Left cardiac atrium (tissue), 4 donors: ENCODE results near the gene HYI. TPM values are rescaled to one million over a fixed set of nuclear protein-coding genes. Genes with fewer than 3 reads are reported as not detected.

ENCODE experiments used
- ATAC-seq, 2 donors: fragments of 200-7000 bp; cut with Tn5 transposase; one replicate each; pipeline ENCODE4 v1.9.1; 2020; ENCODE audit warnings: mild to moderate bottlenecking in 2 of 2, moderate library complexity in 2 of 2
- DNase-seq: peaks from one replicate; pipeline ENCODE4 v3.0.0-alpha.2; 2020
- intact Hi-C, 2 donors: fragments of 100-400 bp; cut with DNase I; formaldehyde crosslinking; loops; one replicate each; pipeline versions ENCODE4 v1.14.1 to v1.15.1; 2022 to 2023
- total RNA-seq, 2 donors: library from RNA; stranded (reverse); fragmentation: NEBNext Ultra II Directional; extraction: Animal tissue kit (Norgen Biotek cat#: 25700); gene quantifications; one replicate each; pipeline ENCODE4 v1.2.1, GENCODE V29; 2021
- donor health status: DM: no; HTN: yes; CAD: no.
- donor health status: DM: no; HTN: yes; CAD: no; lungs with severe emphysema.
- donor health status: DM: yes; HTN: yes; CAD: no.
- donor health status: Dilated cardiomyopathy.

The HYI gene
- total RNA-seq, 2 donors from 2014 or later = 24.8 to 29.3 TPM

GRCh38 chr1:43435146-43436145, 18.3 kb downstream of the HYI start:
- ATAC-seq (peak; percentile 85 to 92), DNase-seq (no peak)
- intact Hi-C loops = no loop called here

GRCh38 chr1:43434256-43434655, 19.5 kb downstream of the HYI start:
- no peak for DNase-seq
- ATAC-seq = no peak
- intact Hi-C loops = no loop called here

GRCh38 chr1:43432907-43433306, 20.8 kb downstream of the HYI start:
- no peak for ATAC-seq
- intact Hi-C loops = no loop called here
- no peak for DNase-seq

GRCh38 chr1:43432171-43432860, 21.4 kb downstream of the HYI start:
- DNase-seq = no peak
- intact Hi-C loops = no loop called here
- no peak for ATAC-seq

- no peak for DNase-seq
- intact Hi-C loops = no loop called here
- no peak for ATAC-seq
Observed at GRCh38 chr1:43431676-43432075, 22.1 kb downstream of the HYI start.

GRCh38 chr1:43430831-43431230, 22.9 kb downstream of the HYI start:
- ATAC-seq = no peak
- intact Hi-C loops = no loop called here
- DNase-seq = no peak

- intact Hi-C loops = no loop called here
- ATAC-seq = no peak
- DNase-seq = no peak
Observed at GRCh38 chr1:43427941-43428340, 25.8 kb downstream of the HYI start.

GRCh38 chr1:43427524-43427923, 26.2 kb downstream of the HYI start:
- ATAC-seq (no peak), DNase-seq (no peak)
- intact Hi-C loops = no loop called here

- ATAC-seq (no peak), DNase-seq (no peak)
- intact Hi-C loops = no loop called here
Observed at GRCh38 chr1:43426221-43426620, 27.5 kb downstream of the HYI start.

GRCh38 chr1:43425045-43425444, 28.7 kb downstream of the HYI start:
- intact Hi-C loops = no loop called here

GRCh38 chr1:43423672-43424550, 29.8 kb downstream of the HYI start:
- no peak for ATAC-seq
- intact Hi-C loops = no loop called here
- DNase-seq = no peak

More at GRCh38 chr1:43425045-43425444, 28.7 kb downstream of the HYI start:
- DNase-seq (no peak), ATAC-seq (no peak)

- DNase-seq (no peak), ATAC-seq (no peak)
- intact Hi-C loops = no loop called here
Observed at GRCh38 chr1:43422995-43423671, 30.6 kb downstream of the HYI start.

GRCh38 chr1:43421976-43422750, 31.6 kb downstream of the HYI start:
- no peak for DNase-seq
- no peak for ATAC-seq
- intact Hi-C loops = no loop called here

- no peak for DNase-seq
- ATAC-seq = no peak
- intact Hi-C loops = no loop called here
Observed at GRCh38 chr1:43421396-43421795, 32.3 kb downstream of the HYI start.

GRCh38 chr1:43420874-43421273, 32.9 kb downstream of the HYI start:
- DNase-seq = no peak

GRCh38 chr1:43419627-43420425, 33.9 kb downstream of the HYI start:
- intact Hi-C loops = loop anchor here (5.0 to 10.0 kb wide), 2 partner anchors 188 to 195 kb away; no protein-coding TSS in a partner anchor
- DNase-seq (no peak), ATAC-seq (no peak)

More at GRCh38 chr1:43420874-43421273, 32.9 kb downstream of the HYI start:
- ATAC-seq = no peak
- intact Hi-C loops = no loop called here

GRCh38 chr1:43418858-43419257, 34.9 kb downstream of the HYI start:
- intact Hi-C loops = loop anchor here (5.0 to 10.0 kb wide), 2 partner anchors 187 to 194 kb away; no protein-coding TSS in a partner anchor
- DNase-seq = no peak

More at GRCh38 chr1:43418858-43419257, 34.9 kb downstream of the HYI start:
- no peak for ATAC-seq
